ENCODE data around the gene RAPGEF3. TPM values are rescaled to one million over a fixed set of nuclear protein-coding genes. Genes with fewer than 3 reads are reported as not detected.

The RAPGEF3 gene
- total and polyA plus RNA-seq, 2 donors from 2014 or later: 84.3 to 179 TPM

DNA sequence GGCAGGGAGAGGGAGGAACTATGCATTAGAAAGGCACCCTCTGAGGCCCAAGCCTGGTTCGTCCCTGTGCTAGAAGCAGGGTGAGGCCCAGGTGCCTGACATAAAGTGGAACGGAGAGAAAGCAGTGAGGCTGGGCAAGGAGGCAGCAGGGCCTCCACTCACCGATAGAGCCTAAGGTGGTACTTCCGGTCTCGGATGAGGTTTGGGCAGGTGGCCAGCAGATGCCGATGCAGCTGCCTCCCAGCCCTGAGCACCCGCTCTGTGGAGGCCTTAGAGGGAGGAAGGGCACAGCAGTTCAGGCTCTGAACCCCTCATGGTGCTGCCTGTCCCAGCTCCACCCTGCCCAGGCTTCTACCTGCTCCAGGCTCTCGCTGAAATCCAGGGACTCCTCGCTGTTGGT, 7.1 kb downstream of the RAPGEF3 start:
- H3K27ac ChIP-seq (ENCODE audit: low read depth in 2 of 2, low read length in 2 of 2): peak overlapping the region; percentile 3 to 23
- H3K4me1 ChIP-seq (ENCODE audit: control insufficient read depth in 2 of 3, insufficient read depth in 2 of 3, low read depth in 1 of 3, low read length in 3 of 3): peaks cover 5 to 42% (median 37%) of the 10 kb centered on the region in 3 donors
- no peak for FAIRE-seq
- DNase-seq: peak in 1 of 5 donors; percentile 66
- TF ChIP-seq, protein P1, sequence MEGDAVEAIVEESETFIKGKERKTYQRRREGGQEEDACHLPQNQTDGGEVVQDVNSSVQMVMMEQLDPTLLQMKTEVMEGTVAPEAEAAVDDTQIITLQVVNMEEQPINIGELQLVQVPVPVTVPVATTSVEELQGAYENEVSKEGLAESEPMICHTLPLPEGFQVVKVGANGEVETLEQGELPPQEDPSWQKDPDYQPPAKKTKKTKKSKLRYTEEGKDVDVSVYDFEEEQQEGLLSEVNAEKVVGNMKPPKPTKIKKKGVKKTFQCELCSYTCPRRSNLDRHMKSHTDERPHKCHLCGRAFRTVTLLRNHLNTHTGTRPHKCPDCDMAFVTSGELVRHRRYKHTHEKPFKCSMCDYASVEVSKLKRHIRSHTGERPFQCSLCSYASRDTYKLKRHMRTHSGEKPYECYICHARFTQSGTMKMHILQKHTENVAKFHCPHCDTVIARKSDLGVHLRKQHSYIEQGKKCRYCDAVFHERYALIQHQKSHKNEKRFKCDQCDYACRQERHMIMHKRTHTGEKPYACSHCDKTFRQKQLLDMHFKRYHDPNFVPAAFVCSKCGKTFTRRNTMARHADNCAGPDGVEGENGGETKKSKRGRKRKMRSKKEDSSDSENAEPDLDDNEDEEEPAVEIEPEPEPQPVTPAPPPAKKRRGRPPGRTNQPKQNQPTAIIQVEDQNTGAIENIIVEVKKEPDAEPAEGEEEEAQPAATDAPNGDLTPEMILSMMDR (IDR thresholded peaks at IDR 0.05; ENCODE audit: borderline replicate concordance, extremely low read depth, insufficient read depth): no peak
- H3K9ac ChIP-seq (ENCODE audit: low read length in 3 of 3): no peak overlapping the region
- peaks cover 0 to 48% (median 30%) of the 10 kb centered on the region in 3 donors for H3K36me3 ChIP-seq (ENCODE audit: control insufficient read depth in 2 of 3, insufficient read depth in 3 of 3, low read length in 3 of 3)
- intact Hi-C loops (cut with DNase I): no loop called here
- H3K9me3 ChIP-seq (ENCODE audit: control insufficient read depth in 2 of 3, insufficient read depth in 1 of 3, low read length in 3 of 3): no peaks in the 10 kb centered on the region
- no peak overlapping the region for H3K4me3 ChIP-seq (ENCODE audit: low read length in 3 of 3)
- no peaks in the 10 kb centered on the region for H3K27me3 ChIP-seq (ENCODE audit: control insufficient read depth, insufficient read depth, low read length)

DNA sequence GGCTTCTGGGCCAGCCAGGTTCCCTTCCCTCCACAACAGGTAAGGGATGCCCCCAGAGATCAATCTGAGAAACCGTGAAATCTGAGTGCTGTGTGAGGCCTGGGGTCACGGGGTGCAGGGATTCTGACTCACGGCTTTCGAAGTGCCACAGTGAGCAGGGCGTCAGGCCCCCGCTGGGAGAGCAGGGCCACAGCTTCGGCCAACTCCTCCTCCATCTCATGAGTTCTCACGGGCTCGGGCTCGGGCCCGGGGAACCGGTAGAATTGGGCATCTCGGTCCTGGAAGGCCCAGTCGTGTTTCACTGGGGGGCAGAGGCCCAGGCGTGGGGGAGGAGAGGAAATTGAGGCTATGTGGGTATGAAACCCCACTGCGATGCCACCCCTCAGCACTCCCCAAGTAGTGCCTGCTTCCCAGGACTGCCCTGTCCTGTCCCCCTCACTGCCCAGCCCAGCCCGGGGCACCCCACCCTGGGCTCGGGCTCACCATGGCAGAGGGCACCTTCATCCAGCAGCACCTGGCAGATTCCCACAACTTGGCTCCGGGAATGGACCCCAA, 7.7 kb downstream of the RAPGEF3 start:
- FAIRE-seq: no peak
- Histone ChIP-seq H3K4me1 (ENCODE audit: control insufficient read depth in 2 of 3, insufficient read depth in 2 of 3, low read depth in 1 of 3, low read length in 3 of 3) (peaks cover 5 to 40% (median 31%) of the 10 kb centered on the region in 3 donors), H3K4me3 (ENCODE audit: low read length in 3 of 3) (no peak overlapping the region), H3K9me3 (ENCODE audit: control insufficient read depth in 2 of 3, insufficient read depth in 1 of 3, low read length in 3 of 3) (no peaks in the 10 kb centered on the region), H3K27me3 (ENCODE audit: control insufficient read depth, insufficient read depth, low read length) (no peaks in the 10 kb centered on the region), H3K9ac (ENCODE audit: low read length in 3 of 3) (no peak overlapping the region), H3K36me3 (ENCODE audit: control insufficient read depth in 2 of 3, insufficient read depth in 3 of 3, low read length in 3 of 3) (peaks cover 0 to 48% (median 30%) of the 10 kb centered on the region in 3 donors), H3K27ac (ENCODE audit: low read depth in 2 of 2, low read length in 2 of 2) (peak overlapping the region in 1 of 2 donors; percentile 3)
- TF ChIP-seq, protein P1 (IDR thresholded peaks at IDR 0.05; ENCODE audit: borderline replicate concordance, extremely low read depth, insufficient read depth): no peak
- intact Hi-C loops (cut with DNase I): no loop called here
- DNase-seq: peak in 1 of 5 donors; percentile 68

DNA sequence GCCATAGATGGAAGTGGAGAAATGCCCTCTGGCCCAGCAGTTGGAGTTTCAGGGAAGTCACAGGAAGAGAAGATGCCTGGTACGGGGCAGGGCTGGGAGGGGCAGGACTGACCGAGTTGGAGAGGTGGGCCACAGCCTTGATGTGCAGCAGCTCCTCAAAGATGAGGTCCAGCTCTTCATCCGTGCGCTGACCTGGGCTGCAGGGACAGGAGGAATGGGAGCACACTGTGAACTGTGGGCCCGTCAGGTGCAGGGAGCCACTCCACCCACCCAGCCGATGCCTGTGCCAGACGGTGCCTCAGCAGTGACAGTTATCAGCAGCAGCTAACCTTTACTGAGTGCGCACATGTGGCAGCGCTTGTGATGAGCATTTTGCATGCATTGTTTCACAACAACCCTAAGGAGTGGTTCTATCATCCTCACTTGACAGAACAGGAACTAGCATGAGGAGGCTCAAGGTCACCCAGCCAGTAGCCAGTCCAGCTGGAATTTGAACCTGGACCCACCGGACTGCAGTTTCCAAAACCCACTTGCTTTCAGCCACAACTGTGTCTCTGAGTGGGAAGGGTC, 8.4 kb downstream of the RAPGEF3 start:
- Histone ChIP-seq H3K9me3 (ENCODE audit: control insufficient read depth in 2 of 3, insufficient read depth in 1 of 3, low read length in 3 of 3) (no peaks in the 10 kb centered on the region), H3K36me3 (ENCODE audit: control insufficient read depth in 2 of 3, insufficient read depth in 3 of 3, low read length in 3 of 3) (peaks cover 0 to 48% (median 30%) of the 10 kb centered on the region in 3 donors), H3K27ac (ENCODE audit: low read depth in 2 of 2, low read length in 2 of 2) (no peak overlapping the region), H3K4me1 (ENCODE audit: control insufficient read depth in 2 of 3, insufficient read depth in 2 of 3, low read depth in 1 of 3, low read length in 3 of 3) (peaks cover 5 to 34% (median 27%) of the 10 kb centered on the region in 3 donors), H3K27me3 (ENCODE audit: control insufficient read depth, insufficient read depth, low read length) (no peaks in the 10 kb centered on the region), H3K9ac (ENCODE audit: low read length in 3 of 3) (no peak overlapping the region), H3K4me3 (ENCODE audit: low read length in 3 of 3) (no peak overlapping the region)
- FAIRE-seq (no peak), DNase-seq (peak in 1 of 5 donors; percentile 75)
- intact Hi-C loops (cut with DNase I): no loop called here
- TF ChIP-seq, protein P1 (IDR thresholded peaks at IDR 0.05; ENCODE audit: borderline replicate concordance, extremely low read depth, insufficient read depth): no peak

Data from kidney (tissue), 14 donors.